ENCODE measurements around the gene MVB12B.
A peak's percentile ranks its signal among the peaks of the same experiment; 100 is the strongest.

The MVB12B gene

GRCh38 chr9:126423142-126423915 is 96.7 kb downstream of the MVB12B start:
- peak in 2 of 56 donors; percentile 24 to 29 for DNase-seq

DNA sequence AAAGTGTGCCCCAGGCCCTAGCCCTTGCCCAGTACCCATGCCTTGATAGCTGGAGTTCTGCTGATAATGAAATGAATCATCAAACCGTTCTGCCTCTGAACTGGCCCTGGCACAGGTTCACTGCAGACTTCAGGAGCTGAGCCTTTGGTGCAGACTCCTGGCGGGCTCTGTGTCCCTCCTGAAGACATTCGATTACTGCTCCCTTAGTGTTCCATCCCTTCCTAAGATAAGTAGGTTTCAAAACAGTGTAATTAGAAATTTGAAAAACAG is 97.2 kb downstream of the MVB12B start:
- DNase-seq: no peak

GRCh38 chr9:126424511-126424910 is 97.9 kb downstream of the MVB12B start:
- DNase-seq: no peak

DNA sequence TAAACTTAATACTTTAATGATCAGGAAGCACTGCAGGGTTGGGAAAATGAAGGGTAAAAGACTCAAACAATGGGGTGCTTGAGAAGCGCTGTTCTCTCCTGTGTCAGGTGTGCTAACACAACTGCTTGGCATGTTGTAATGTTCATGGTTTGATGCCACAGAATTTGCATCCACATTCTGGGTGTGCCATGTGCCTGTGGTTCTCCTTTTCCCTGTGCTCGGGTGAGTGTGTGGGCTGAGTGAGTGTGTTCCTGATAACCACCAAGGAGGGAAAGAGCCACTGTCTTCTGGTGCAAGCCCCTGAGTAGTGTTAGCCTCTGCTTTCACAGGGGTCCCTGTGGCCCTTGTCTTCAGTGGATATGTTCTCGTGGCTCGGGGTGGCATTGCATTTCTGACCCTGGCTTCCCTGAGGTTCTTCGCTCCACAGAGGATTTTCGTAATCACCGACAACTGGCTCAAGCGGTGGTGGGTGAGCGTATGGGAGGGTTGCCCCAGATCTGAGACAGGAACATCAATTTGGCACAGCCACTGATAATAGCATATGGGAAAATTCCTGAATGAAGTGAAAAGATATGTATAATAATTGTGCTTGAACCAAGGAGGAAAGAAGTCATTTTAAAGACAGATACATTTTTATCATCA is 102.0 kb downstream of the MVB12B start:
- no peak for DNase-seq

DNA sequence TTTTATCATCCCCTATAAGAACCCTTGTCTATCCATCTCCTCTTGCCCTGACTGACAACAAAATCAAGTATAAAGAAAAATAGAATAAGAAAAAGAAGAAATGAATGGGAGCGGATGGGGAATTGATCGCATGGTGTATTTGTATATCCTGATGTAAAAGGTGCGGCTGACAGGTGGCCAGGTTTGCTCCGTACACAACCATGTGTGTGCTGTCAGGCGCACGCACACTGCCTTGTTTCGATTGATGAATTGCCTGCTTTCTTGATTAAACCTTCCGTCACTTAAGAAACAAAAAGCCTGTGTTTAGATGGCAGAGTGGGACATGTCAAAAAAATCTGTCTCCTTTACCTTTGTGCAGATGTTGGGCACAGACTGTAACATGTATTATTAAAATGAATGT is 102.6 kb downstream of the MVB12B start:
- no peak for DNase-seq

DNA sequence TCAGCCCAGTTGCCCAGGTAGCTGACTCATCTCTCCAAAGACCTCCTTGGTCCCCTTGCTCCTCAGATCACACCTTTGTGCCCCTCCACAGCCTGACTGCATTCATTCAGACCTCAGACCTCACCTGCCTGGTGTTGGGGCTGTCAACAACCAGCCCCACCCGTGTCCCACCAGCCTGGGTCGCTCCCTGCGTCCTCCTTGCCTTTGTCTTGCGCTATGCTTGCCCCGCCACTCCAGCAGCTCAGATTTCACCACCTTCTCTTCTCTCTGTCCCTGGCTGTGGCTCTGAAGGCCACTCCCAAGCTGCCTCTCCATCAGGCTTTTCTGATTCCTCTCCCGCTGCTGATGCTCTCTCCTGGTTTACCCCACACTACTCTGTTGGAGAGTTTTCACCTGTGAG is 103.5 kb downstream of the MVB12B start:
- no peak for DNase-seq

GRCh38 chr9:126431077-126431742 is 104.6 kb downstream of the MVB12B start:
- DNase-seq: no peak

GRCh38 chr9:126432659-126433058 is 106.0 kb downstream of the MVB12B start:
- no peak for DNase-seq

GRCh38 chr9:126435105-126435504 is 108.5 kb downstream of the MVB12B start:
- peak in 4 of 56 donors; percentile 36 to 62 (median 44) for DNase-seq

GRCh38 chr9:126435626-126436025 is 109.0 kb downstream of the MVB12B start:
- DNase-seq: no peak

- DNase-seq: no peak
Measured at GRCh38 chr9:126436545-126437267, 110.1 kb downstream of the MVB12B start.

- DNase-seq: no peak
Measured at GRCh38 chr9:126437268-126437666, 110.6 kb downstream of the MVB12B start.

DNA sequence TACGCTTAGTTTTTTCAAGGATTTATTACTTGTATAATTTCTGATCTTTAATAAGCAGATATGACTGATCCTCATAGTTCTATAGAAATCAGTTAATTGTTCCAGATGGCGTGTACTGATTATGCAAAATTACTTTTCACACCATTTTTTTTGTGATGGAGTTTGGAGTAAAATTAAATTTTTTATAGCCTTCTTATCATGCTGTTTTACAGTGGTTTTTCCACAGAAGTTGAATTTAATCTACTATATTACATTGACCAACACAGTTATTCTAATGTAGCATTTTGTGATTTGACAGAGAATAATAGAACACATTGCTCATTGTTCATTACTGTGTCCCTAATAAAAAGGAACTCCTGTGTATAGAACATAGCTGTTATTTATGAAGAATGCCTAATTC is 111.1 kb downstream of the MVB12B start:
- no peak for DNase-seq

DNA sequence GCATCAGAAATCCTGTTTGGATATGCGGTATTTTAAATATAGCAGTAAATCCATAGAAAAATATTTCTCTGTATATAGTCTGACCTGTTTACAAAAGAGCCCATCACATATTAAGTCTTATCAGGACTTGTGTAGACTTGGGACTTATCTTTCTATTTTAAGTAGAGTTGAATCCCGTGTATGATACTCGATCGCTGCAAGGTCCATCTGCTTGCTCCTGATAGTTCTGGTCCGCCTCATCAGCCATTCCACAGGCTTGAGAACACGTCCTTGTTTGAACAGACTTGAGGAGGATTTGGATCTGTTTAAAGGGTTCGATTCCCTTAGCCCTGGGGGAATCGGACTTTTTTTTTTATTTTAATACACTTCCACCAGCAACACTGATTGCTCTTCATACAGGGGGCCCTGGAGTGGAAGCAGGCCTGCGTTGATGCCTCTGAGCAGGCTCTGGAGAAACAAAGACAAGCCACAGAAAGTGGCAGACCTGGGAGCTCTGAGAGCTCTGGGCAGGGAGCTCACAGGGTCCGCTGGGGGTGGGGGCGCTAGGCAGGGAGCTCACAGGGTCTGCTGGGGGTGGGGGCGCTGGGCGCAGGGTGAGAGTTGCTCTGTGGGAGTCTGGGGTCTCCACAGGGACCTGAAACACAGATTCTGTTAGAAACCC is 112.2 kb downstream of the MVB12B start:
- no peak for DNase-seq

DNA sequence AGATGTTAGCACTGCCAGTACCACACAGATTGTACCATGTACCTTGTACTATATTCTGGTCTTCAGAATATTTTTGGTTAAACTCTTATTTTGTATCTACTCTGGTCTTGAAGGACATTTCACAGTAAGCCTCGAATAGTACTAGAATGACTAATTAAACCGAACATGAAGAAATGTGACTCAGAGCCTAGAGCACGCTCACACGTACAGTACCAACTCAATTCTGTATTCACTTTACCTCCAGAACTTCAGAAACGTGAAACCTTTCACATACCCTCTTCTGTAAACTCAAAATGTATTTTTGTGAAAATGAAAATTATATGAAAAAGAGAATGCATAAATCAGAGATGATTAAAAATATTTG is 112.8 kb downstream of the MVB12B start:
- no peak for DNase-seq

GRCh38 chr9:126439883-126440653 is 113.4 kb downstream of the MVB12B start:
- no peak for DNase-seq

- DNase-seq: peak in 50 of 56 donors; percentile 17 to 79 (median 57)
Measured at GRCh38 chr9:126440940-126441339, 114.3 kb downstream of the MVB12B start.

DNA sequence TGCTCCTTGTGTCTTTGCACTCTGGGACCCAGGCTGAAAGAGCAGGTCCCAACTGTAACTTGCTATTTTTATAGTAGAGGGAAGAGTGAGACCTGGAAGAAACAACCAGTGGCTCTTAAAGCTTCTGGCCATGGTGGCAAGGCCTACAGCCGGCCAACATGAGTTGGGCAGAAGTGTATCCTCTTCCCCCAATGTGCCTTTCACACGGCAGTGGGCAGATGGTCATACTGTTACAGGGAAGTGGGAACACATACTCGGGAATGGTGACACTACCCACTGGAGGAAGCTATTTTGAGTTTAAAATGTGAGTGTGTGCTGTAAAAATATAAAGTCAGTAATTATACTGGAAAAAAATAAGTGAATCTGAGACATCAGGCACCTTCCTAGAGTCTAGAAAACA is 116.0 kb downstream of the MVB12B start:
- no peak for DNase-seq

DNA sequence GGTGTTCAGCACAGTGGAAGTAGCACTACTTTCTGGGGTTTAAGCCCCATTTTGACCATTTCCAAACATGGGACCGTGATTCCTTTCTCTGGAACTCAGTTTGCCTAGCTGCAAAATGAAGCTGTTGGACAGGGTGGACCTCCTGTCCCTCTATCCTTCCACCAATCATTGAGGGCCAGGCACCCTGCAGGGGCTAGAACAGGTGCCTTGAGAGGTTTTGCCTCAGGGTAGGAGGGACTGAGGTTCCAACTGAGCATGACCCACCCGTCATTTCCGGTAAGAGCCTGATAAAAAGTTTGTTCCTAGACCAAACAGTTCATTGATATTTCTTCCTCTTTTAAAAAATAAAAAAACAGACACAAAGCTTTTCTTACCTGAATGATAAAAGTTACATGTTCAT is 116.5 kb downstream of the MVB12B start:
- DNase-seq: no peak

DNA sequence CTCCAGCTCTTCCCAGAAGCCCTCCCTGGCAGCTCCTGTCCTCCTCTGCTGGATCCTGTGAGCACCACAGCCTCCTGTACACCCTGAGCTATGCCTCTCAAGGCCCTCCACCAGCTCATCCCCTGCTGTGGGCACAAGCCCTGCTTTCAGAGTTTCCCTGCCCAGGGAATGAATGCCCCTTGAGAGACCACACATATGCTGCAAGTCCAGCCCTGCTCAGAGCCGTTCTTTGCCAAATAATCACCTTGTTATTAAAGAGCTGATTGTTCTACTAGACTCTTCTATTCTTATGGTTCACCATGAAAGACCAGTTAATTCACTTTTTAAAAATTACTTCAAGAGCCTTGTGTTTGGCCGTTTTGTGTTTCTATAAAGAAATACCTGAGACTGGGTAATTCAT is 121.5 kb downstream of the MVB12B start:
- no peak for DNase-seq
